DMS 273 treated with DMSO at 0.1 percent for 48 hours (cell line): Measurements from ENCODE around the gene INPP5K.

Experiments
- DNase-seq: peaks from one replicate; lab custom pipeline; 2025; lab: John Stamatoyannopoulos, UW

INPP5K gene

DNA sequence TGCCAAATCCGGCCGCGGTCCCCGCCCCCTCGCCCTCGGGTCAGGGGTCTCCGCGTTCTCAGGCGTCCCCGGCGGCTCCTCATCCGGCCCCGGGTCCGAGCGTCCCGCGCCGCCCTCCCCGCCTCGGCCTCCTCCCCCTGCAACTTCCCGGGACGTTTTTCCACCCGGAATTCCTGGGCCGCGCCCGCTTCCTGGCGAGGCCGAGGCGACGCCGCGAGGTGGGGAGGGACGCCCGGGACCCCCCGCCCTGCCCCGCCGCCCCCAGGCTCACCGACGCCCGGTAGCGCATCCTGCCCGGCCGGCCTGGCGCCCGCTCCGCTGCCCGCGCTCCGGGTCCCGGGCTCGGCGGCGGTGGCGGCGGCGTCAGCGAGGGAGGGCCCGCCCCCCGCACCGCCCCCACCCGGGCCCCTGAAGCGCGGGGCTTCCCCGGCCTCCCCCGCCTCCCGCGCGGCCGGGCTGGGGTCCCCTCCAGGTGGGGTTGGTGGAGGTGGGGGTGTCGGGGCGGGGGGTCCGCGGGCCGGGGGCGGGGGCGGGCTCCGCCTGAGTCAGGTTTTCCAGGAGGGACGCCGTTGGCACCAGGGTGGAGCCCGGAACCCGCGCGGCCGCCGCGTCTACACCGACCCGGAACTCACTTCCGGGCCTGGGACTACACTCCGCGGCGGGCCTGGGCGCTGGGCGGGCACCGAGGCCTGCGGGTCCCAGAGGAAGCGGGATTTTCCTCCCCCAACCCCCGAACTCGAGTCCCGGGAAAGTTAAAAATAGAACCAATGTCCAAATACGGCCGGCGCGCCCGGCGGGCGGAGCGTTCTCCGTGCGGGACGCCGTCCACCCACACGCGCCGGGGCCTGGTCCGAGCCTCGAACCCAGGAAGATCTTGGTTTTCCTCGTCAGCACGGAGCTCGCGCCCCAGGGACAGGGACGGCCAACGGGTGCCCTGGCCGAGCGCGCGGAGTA, 30.7 kb downstream of the INPP5K start:
- no peak for DNase-seq

DNA sequence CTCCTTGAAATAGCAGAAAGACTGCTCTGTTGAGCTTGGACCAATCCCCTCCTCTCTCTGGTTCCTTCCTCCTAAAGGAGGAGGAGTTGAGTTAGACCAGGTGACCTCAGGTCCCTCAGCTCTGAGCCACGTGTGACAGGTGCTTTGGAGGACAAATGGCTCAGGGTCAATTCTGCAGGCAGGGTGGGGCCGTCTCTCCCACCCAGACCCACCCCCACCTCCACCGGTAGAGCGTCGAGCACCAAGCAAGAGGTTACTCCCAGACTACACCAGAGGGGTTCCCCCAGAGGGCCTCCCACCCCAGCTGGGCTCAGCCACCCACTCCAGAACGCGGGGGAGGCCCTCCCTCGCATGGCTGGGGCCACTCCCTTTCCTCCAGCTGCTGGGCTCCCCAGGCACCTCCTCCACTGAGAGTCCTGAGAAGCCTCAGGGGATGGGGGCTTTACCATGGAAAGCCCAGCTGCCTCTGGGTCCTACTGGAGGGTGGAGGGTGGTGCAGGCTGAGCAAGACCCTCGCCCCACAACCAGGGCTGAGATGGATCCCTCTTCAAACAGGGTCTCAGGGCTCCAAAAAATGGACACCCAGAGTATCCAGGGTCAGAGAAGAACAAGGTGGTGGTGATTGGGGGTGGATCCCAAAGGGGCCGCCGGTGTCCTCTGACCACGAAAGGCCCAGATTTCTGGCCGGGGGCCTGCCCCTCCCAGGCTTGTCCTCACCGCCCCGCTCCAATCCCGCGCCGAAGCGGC, 31.6 kb downstream of the INPP5K start:
- DNase-seq, result no peak

DNA sequence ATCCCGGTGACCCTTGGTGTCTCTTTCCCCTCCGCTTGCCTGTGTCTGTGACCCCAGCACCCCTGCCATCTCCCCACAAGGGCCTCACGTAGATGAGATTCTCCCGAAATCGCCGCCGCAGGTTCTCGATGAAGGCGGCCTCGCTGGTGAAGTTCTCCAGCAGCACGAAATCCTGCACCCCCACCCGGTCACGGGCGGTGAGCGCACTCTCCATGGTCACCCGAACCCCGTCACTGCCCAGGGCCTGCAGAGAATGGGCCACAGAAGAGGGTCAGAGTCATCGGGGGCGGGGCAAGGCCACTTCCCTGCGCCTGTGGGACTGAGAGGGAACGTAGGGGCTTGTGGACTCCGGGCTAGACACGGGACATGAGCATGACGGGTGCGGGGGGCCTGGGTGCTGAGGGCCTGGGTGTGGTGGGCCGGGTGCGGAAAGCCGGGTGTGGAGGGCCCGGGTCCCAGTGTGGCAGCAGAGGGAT, 32.3 kb downstream of the INPP5K start:
- DNase-seq, result no peak

DNA sequence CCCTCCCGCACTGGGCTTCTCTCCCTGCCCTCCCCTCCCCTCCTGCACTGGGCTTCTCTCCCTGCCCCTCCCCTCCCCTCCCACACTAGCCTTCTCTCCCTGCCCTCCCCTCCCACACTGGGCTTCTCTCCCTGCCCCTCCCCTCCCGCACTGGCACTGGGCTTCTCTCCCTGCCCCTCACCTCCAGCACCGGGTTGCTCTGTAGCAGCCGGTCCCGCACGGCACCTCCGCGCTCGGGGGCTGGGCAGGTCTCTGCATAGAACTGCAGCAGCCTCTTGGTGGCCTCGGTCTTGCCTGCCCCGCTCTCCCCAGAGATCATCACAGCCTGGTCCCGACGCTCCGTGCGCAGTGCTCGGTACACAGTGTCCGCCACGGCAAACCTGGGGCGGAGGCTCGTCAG, 33.7 kb downstream of the INPP5K start:
- DNase-seq, result no peak

DNA sequence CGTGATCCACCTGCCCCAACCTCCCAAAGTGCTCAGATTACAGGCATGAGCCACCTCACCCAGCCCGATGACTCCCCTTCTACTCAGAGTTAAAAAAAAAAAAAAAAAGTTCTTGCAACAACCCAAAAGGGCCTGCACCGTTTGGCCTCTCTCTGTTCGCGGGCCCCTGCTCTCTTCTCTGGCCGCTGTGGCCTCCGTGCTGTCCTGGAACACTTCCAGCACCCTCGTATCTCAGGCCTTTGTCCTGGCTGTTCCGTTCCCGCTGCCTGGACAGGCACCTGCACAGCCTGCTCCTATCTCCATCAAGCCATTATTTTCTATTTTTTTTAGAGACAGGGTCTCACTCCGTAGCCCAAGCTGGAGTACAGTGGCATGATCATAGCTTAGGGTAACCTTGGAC, 34.7 kb downstream of the INPP5K start:
- DNase-seq, result no peak

DNA sequence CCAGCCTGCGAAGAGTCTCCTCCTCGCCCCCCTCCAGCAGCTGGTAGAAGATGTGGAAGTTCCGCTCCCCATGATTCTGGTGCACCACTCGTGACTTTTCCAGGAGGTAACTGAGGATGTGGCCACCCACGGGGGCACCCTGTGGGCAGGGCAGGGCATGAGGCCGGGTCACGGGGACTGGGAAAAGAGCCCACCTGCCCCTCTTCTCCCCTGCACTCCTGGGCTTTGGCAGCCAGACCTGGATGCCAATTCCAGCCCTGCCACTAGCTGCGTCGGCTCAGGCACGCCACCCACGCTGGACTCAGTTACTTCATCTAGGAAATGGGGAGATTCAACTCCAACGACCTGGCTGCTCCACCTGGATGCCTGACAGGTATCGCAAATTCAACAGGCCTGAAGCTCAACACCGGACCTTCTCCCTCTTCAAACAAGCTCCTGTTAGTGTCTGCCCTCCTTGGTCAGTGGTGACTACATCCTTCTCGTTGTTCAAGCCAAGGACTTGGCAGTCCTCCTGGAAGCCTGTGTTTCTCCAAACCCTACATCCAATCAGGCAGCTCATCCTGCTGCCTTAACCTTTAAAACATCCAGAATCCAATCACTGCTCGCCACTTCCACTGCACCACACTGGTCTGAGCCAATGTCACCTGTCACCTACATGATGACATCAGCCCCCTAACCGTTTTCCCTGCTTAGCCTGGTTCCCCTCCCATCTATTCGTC, 35.5 kb downstream of the INPP5K start:
- no peak for DNase-seq

DNA sequence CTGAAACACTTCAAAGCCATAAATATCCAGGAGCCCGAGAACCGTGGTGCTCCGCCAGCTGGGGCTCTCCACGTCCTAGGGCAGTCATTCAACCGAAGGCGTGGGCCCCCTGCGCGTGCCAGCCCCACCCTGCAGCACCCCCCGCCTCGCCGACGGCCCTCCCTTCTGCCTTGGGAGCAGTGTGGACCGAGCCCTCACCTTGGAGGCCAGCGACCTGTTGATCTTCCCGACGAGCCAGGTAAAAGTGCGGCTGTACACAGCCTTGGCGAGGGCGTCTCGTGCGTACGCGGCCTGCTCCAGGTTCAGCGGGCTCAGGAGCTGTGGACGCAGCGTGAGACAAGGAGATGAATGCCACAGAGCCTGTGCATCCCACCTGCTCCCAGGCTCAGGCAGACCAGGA, 38.0 kb downstream of the INPP5K start:
- DNase-seq, result no peak

DNA sequence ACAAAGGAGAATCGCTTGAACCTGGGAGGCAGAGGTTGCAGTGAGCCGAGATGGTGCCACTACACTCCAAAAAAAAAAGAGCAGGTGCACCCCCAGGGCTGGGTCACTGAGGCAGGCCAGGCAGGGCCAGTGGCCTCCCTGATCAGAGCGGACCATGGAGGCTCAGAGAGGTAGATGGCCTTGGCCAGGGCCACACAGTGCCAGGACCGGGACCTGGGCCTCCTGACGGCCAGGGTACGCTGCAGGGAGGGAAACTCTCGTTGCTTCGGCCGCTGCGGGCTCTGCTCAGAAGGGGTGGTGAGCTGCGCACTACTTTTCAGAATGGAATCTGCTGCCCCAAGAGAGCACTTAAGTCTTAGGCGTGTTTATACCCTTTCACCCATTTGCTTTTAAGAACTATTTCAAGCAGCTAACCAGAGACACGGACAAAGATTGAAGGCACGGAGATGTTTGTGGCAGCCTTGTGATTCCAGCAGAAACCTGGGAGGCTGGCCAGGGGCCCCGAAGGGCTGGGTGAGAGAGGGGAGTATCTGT, 41.0 kb downstream of the INPP5K start:
- no peak for DNase-seq

DNA sequence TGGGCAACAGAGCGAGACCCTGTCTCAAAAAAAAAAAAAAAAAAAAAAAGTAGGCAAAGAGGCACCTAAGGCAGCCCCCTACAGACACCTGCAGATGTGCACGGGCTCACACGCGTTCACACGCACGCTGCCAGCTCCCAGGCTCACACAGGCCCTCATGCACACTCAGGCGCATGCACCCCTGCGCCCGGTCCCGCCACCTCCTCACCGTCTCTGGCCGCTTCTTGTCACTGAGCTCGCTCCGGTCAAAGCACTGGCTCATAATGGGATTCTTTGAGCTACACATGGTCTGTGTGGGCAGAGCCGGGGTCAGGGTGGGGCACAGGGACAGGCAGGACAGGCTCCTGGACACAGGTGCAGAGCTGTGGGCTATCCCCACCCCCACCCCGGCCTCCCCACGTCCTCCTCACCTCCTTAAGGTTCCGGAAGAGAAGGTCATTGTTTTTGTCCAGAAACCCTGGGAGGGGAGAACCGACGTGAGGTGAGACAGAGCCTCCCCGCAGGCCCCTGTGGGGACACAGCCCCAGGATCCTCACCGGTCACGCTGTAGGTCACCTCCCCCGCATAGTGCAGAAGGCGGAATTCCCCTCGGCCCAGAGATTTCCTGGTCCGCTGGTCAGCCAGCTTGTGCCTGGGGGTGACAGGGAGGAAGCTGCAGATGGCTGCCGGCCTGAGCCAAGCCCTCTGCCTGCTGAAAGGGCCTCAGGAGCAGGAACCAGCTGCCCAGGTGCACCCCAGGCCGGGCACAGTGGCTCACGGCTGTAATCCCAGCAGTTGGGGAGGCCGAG, 41.8 kb downstream of the INPP5K start:
- DNase-seq, result no peak

DNA sequence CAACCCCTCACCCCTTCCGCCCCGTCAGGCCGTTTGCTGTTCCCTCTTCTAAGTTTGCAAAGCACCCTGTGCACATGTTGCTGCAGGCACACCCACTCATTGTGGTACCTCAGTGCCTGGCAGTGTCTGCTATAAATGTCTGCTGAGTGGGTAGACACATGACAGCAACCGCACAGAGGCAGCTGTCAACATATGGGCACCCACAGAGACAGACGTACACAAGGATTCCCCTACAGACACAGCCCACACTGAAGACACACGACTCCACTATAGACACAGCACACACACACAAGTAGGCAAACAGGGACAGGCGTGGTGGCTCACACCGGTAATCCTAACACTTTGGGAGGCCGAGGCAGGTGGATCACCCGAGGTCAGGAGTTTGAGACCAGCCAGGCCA, 42.6 kb downstream of the INPP5K start:
- DNase-seq, result no peak

DNA sequence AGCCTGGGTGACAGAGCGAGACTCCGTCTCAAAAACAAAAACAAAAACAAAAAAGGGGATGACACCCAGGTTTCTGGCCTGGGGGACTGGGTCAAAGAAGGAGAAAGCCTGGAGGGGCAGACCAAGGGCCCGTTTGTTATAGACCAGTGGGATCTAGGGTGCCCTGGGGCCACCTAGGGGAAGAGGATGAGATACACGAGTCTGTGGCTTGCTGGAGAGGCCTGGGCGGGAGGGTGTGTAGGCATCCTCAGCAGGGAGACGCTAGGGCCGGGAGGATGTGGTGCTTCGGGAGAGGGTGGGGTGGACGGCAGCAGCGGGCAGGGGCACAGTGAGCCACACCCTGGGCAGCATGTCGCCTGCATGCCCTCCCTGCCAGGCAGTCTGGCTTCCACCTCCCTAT, 43.2 kb downstream of the INPP5K start:
- DNase-seq, result no peak

DNA sequence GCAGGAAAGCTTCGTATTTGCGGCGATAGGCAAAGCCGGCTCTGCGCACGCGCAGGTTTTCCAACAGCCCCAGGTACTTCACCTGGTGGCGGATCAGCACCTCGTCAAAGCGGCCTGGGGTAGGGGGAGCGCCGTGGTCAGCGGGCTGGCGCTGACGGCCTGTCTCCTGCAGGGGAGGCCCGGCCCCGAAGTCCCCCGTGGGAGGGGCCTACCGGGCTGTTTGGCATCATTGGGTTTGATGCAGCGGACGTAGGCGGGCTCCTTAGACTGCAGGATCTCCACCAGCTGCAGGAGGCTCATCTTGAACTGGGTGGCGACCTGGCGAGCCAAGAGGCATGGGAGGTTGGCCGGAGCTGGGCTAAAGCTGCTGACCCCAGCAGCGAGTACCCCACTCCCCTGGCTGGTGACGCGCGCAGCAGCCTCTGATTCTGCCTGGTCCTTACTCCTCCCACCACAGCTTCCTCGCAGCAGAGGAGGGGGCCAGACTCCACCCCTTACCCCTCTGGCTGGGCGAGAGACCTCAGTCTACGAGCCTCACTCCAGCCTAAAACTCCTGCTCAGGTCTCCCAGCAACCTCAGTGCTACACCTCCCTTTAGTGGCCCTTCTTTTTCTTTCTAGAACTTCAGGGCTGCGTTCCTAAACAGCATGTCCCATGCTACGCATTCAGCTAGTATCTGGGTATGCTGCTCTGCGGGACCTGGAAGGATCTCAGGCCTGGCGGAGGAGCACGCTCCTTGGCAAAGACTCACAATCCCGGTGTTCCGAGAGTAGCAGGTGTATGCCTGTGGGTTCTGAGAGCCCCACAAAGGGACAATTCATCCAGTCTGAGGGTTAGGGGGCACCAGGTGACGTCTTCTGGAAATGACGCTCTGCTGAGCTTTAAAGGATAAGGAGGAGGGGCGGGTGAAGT, 44.2 kb downstream of the INPP5K start:
- no peak for DNase-seq

DNA sequence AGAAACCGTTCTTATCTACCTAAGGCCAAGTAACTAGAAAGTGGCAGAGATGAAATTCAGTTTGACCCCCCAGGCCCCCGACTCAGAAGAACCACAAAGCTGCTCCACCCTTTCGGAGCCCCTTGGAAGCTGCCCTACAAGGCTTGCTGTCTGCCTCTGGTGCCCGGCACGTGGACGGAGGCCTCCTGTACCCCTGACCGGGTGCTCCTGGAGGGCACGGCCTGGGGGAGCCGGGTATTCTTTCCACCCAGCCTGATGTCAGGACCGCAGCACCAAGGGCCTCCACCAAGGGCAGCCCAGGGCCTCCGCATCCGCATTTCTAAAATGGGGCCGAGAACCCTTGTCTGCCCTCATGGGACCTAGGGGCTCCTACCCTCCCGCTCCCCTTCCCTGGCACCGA, 44.9 kb downstream of the INPP5K start:
- DNase-seq, result no peak

DNA sequence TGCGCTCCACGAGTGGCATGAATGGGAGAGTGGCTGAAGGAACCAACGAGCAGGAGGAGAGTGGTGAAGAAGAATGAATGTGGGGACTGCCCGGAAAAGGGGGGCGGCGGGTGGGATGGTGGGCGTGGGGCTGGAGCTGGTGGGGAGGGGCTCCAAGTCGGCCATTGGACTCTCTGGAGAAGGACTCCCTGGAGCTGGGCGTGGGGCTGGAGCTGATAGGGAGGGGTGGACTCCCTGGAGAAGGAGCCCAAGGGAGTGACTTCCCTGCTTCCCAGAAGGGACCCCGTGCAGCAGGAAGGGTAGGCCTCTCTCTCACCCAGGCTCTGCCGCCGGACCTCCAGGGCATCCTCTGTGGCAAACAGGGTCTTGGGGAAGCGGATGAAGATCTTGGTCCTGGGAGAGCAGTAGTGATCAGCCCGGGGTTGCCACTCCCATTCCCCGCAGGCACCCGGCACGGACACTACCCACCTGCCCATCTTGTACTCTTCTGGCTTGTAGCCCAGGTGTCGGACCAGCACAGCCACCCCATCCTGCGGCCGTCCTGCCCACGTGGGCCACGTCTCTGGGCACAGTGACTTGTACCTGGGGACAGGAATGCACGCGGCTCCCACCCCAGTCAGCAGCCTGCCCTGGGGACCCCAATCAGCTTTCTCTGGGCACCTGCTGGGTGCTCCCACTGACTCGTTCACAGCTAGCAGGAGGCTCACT, 45.5 kb downstream of the INPP5K start:
- no peak for DNase-seq

DNA sequence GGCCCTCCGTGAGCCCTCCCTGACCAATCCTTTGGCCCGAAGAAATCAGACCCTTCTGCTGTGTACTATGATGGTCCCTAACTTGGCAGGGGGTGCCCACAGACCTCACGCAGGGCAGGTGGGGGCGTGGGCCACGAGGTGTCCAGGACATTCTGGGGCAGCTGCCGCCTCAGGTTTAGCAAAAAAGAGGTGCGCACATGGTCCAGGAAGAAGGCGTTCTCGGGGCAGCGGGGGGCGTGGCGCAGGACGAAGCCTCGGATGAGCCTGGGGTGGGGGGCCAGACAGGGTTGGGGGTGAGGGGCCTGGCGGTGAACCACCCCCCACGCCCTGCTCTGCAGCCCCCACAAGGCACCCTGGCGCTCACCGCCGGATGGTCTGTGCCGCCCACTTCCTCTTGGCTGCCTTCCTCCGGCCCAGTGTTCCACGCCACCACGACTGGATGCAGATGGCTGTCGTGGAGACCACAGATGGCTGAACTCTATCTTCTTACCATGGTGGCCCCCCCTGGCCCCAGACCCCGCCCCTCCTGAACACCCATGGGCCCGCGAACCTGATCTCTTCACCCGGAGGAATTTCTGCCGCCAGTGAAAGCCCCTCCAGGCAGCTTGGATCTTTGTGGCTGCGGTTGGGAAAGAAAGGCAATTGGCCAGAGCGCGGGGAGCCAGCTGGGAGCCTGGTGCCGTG, 46.2 kb downstream of the INPP5K start:
- DNase-seq, result no peak

DNA sequence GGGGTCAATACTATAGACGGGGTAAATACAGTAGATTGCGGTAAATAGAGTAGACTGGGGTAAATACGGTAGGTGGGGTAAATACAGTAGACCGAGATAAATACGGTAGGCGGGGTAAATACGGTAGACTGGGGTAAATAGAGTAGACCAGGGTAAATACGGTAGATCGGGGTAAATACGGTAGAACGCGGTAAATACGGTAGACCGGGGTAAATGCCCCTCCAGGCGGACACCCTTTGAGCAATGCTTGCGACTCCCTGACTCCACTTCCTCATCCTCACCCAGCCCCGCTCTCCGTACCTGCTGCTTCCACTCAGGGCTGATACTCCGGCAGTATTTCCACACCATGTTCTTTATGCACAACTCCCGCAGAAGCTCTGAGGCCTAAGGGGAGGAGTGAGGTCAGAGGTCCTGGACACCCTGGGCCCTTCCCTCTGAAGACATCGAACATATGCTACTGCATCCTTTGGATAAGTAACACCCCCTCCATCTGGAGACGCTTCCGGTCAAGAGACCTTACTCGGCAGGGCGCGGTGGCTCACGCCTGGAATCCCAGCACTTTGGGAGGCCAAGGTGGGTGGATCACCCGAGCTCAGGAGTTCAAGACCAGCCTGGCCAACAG, 47.1 kb downstream of the INPP5K start:
- DNase-seq, result no peak

DNA sequence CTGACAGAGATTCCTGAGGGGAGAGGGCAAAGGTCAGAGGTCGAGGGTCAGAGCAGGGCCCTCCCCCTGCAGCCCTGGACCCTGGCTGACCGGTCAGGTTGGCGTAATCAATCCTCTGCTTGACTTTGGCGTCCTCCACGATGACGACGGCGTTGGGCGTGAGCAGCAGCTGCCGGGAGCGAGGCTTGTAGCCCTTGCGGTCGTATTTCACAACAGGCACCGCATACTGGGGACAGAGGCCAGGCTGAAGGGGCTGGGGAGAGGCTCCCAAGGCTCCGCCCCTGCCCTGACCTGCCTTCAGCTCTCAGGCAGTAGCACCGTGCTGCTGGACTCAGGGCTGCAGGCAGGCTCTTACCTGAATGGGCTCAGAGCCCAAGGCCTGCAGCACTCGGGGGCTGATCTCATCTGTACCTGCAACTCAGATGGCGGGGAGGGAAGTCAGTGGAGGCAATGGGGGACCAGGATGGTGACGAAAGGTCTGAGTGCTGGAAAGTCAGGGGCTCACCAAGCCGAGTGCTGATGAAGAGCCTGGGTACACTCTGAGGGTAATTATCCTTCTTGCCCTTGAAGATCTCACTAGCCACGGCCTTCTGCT, 48.4 kb downstream of the INPP5K start:
- no peak for DNase-seq

DNA sequence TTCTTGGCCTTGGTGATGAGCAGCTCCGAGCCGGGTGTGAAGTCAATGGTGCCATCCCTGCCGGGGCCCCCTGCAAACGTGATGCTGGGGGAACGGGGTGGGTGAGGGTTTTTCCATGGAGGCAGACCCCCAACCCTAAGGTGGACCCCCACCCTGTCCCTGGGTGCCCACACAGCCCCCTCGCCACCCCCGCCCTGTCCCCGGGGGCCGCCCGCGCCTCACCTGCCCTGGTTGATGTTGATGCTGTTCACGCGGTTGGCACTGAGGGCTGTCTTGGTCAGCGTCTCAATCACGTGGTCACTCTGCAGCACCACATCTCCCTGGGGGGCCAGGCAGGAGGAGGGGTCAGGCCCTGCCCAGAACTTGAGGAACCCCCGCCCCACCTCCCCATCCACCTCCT, 49.2 kb downstream of the INPP5K start:
- DNase-seq, result no peak
